ENCODE data around the gene CCDC201. TPM values are rescaled to one million over a fixed set of nuclear protein-coding genes. Genes with fewer than 3 reads are reported as not detected.

Gene CCDC201
- total and polyA plus RNA-seq, 2 donors (not counting 3 experiments of a cell fraction or from before 2014, with no cell fraction given): not detected

GRCh38 chr7:45912972-45913371, 40.1 kb upstream of the CCDC201 start:
- H3K27me3 ChIP-seq (ENCODE audit: control insufficient read depth in 2 of 2, insufficient read depth in 2 of 2, low read length in 2 of 2): peaks cover 0 to 2% of the 10 kb centered on the region in 2 experiments

More at GRCh38 chr7:45912972-45913371, 40.1 kb upstream of the CCDC201 start:
- no peaks in the 10 kb centered on the region for H3K79me2 ChIP-seq (ENCODE audit: control insufficient read depth, insufficient read depth, low read length)
- ChIA-PET CTCF (interaction anchor here (0.7 to 3.3 kb wide), 4 partner anchors 10 to 1188 kb away, joined by 3 to 17 read pairs (median 4); no protein-coding TSS in a partner anchor), POLR2A (no interaction called here)
- H3K9ac ChIP-seq (replicated peaks; ENCODE audit: extremely low read depth, insufficient read depth, low read length): no peak overlapping the region
- no peaks in the 10 kb centered on the region for H3K36me3 ChIP-seq (ENCODE audit: control insufficient read depth in 2 of 2, extremely low read depth in 1 of 2, insufficient read depth in 2 of 2, low read length in 2 of 2)
- no peak for TF ChIP-seq JUN (IDR thresholded peaks at IDR 0.05; ENCODE audit: borderline replicate concordance, insufficient read depth, insufficient read length, low read depth)
- no peak for TF ChIP-seq FOS (IDR thresholded peaks at IDR 0.05; ENCODE audit: borderline replicate concordance, insufficient read depth, low read length)
- no peak for TF ChIP-seq POLR2A (IDR thresholded peaks at IDR 0.05; ENCODE audit: low read depth, low read length)
- no peak for TF ChIP-seq EZH2 (IDR thresholded peaks at IDR 0.05; ENCODE audit: borderline replicate concordance, low read depth, low read length, severe bottlenecking)
- TF ChIP-seq POLR2AphosphoS5 (IDR thresholded peaks at IDR 0.05; ENCODE audit: insufficient read depth, low read depth, low read length): no peak
- TF ChIP-seq, protein P1, sequence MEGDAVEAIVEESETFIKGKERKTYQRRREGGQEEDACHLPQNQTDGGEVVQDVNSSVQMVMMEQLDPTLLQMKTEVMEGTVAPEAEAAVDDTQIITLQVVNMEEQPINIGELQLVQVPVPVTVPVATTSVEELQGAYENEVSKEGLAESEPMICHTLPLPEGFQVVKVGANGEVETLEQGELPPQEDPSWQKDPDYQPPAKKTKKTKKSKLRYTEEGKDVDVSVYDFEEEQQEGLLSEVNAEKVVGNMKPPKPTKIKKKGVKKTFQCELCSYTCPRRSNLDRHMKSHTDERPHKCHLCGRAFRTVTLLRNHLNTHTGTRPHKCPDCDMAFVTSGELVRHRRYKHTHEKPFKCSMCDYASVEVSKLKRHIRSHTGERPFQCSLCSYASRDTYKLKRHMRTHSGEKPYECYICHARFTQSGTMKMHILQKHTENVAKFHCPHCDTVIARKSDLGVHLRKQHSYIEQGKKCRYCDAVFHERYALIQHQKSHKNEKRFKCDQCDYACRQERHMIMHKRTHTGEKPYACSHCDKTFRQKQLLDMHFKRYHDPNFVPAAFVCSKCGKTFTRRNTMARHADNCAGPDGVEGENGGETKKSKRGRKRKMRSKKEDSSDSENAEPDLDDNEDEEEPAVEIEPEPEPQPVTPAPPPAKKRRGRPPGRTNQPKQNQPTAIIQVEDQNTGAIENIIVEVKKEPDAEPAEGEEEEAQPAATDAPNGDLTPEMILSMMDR (IDR thresholded peaks at IDR 0.05; ENCODE audit: extremely low read depth in 1 of 2, insufficient read depth in 1 of 2, low read depth in 1 of 2, low read length in 2 of 2): no peak
- TF ChIP-seq GATA2 (IDR thresholded peaks at IDR 0.05; ENCODE audit: insufficient read depth, insufficient read length, low read depth, low read length): no peak
- TF ChIP-seq MYC (IDR thresholded peaks at IDR 0.05; ENCODE audit: low read depth, low read length): no peak
- TF ChIP-seq MAX (IDR thresholded peaks at IDR 0.05; ENCODE audit: insufficient read depth, insufficient read length): no peak
- H3K4me3 ChIP-seq (replicated peaks in 1 of 3; ENCODE audit: insufficient read depth in 1 of 3, low read depth in 1 of 3, low read length in 3 of 3): no peak overlapping the region
- no TSS peak for BruUV-seq (replicated peaks)
- H3K9me3 ChIP-seq (replicated peaks; ENCODE audit: control insufficient read depth, insufficient read depth, low read length): no peaks in the 10 kb centered on the region
- intact Hi-C loops (cut with micrococcal nuclease): no loop called here
- no peaks in the 10 kb centered on the region for H3K9me1 ChIP-seq (replicated peaks; ENCODE audit: control insufficient read depth, extremely low read depth, insufficient read depth, low read length)
- no peak overlapping the region for H2AFZ ChIP-seq (ENCODE audit: low read depth, low read length)
- DNase-seq (ENCODE audit: low read depth, low spot score) (no peak), FAIRE-seq (no peak)
- dilution Hi-C loops (cut with MboI; ENCODE audit: extremely low pct_ligation_motif_present, low sequenced_read_pairs): no loop called here
- H3K4me2 ChIP-seq (ENCODE audit: insufficient read depth, low read length): no peak overlapping the region
- no peaks in the 10 kb centered on the region for H3K4me1 ChIP-seq (ENCODE audit: control insufficient read depth, extremely low read depth, insufficient read depth, low read length)
- no peaks in the 10 kb centered on the region for H4K20me1 ChIP-seq (replicated peaks; ENCODE audit: control insufficient read depth, extremely low read depth, insufficient read depth, low read length)
- no peak overlapping the region for H3K27ac ChIP-seq (ENCODE audit: insufficient read depth, low read depth, low read length)

All from endothelial cell of umbilical vein (primary cell).